Fibroblast of lung (primary cell): ENCODE data around the gene UGT2B28.

Experiments used
- EZH2 ChIP-seq: IDR thresholded peaks from 2 replicates; pipeline ENCODE4 v1.5.1; 2012; ENCODE audit warnings: low read length, control low read depth, mild to moderate bottlenecking; ENCODE audit errors: missing control alignments
- TF ChIP-seq, protein P1 (sequence below), 2 donors: IDR thresholded peaks in 1 of 2; conservative IDR thresholded peaks in 1 of 2; 1 replicate in 1 of 2; 2 replicates in 1 of 2; pipeline ENCODE4 v1.5.1; 2011 to 2012; ENCODE audit warnings: low read length in 2 of 2, control low read depth in 1 of 2, inconsistent platforms in 1 of 2, low read depth in 1 of 2, mild to moderate bottlenecking in 1 of 2

GRCh38 chr4:69330345-69331047, 50.2 kb downstream of the UGT2B28 start:
- TF ChIP-seq, protein P1, sequence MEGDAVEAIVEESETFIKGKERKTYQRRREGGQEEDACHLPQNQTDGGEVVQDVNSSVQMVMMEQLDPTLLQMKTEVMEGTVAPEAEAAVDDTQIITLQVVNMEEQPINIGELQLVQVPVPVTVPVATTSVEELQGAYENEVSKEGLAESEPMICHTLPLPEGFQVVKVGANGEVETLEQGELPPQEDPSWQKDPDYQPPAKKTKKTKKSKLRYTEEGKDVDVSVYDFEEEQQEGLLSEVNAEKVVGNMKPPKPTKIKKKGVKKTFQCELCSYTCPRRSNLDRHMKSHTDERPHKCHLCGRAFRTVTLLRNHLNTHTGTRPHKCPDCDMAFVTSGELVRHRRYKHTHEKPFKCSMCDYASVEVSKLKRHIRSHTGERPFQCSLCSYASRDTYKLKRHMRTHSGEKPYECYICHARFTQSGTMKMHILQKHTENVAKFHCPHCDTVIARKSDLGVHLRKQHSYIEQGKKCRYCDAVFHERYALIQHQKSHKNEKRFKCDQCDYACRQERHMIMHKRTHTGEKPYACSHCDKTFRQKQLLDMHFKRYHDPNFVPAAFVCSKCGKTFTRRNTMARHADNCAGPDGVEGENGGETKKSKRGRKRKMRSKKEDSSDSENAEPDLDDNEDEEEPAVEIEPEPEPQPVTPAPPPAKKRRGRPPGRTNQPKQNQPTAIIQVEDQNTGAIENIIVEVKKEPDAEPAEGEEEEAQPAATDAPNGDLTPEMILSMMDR (conservative IDR thresholded peaks at IDR 0.05 in 1 of 2, IDR thresholded peaks at IDR 0.05 in 1 of 2; ENCODE audit: low read depth in 1 of 2, low read length in 2 of 2) = no peak
- no peak for TF ChIP-seq EZH2
